HEK293 (cell line): ENCODE measurements around the gene PLAGL1.

Experiments used
- CTCF ChIA-PET: fragments of 350-600 bp; formaldehyde crosslinking; extraction: SDS; loops from one replicate; lab custom pipeline; 2021; ENCODE audit warnings: antibody characterized with exemption; lab: Yijun Ruan, JAX
- POLR2A ChIA-PET: fragments of 300-600 bp; formaldehyde crosslinking; extraction: SDS; loops from one replicate; lab custom pipeline; 2020; ENCODE audit warnings: antibody characterized with exemption, inconsistent platforms; lab: Yijun Ruan, JAX
- H3K27ac ChIP-seq: fragments of 200-500 bp; sonication (Bioruptor generic); 2 replicates; pipeline ENCODE4 v1.5.1; 2014; ENCODE audit warnings: low read depth, low read length, control low read depth, inconsistent platforms; ENCODE audit errors: extremely low read depth
- H3K36me3 ChIP-seq, 2 experiments: fragments of 200-500 bp in 1 of 2; sonication (Bioruptor generic) in 1 of 2; 1 replicate in 1 of 2; 2 replicates in 1 of 2; pipeline ENCODE4 v1.5.1; 2014 to 2017; ENCODE audit warnings: inconsistent platforms in 2 of 2, low read length in 2 of 2; ENCODE audit not compliant: control insufficient read depth in 2 of 2, insufficient read depth in 1 of 2
- H3K4me1 ChIP-seq: fragments of 200-500 bp; sonication (Bioruptor generic); 2 replicates; pipeline ENCODE4 v1.5.1; 2014; ENCODE audit warnings: mild to moderate bottlenecking, low read length, inconsistent platforms; ENCODE audit not compliant: control insufficient read depth, insufficient read depth
- H3K4me3 ChIP-seq: 2 replicates; pipeline ENCODE4 v1.5.1; 2011; ENCODE audit warnings: low read depth, mild to moderate bottlenecking, control low read depth, low read length, moderate library complexity
- H3K9me3 ChIP-seq: fragments of 200-500 bp; sonication (Bioruptor generic); 2 replicates; pipeline ENCODE4 v1.5.1; 2014; ENCODE audit warnings: low read depth, low read length, inconsistent platforms; ENCODE audit not compliant: control insufficient read depth, insufficient read depth
- ATF2 ChIP-seq: fragments of 450-650 bp; formaldehyde crosslinking; IDR thresholded peaks from 2 replicates; pipeline ENCODE4 v1.5.1; 2016; ENCODE audit warnings: missing biosample characterization, missing genetic modification characterization, low read depth
- KLF10 ChIP-seq: fragments of 450-650 bp; IDR thresholded peaks from 2 replicates; pipeline ENCODE4 v1.5.1; 2018; ENCODE audit warnings: missing biosample characterization, mild to moderate bottlenecking, missing genetic modification characterization
- KLF17 ChIP-seq: fragments of 450-650 bp; formaldehyde crosslinking; IDR thresholded peaks from 2 replicates; pipeline ENCODE4 v1.5.1; 2016; ENCODE audit warnings: missing biosample characterization, missing genetic modification characterization
- OSR2 ChIP-seq: fragments of 450-650 bp; formaldehyde crosslinking; IDR thresholded peaks from 2 replicates; pipeline ENCODE4 v1.5.1; 2016; ENCODE audit warnings: missing biosample characterization, missing genetic modification characterization
- SALL2 ChIP-seq: fragments of 450-650 bp; formaldehyde crosslinking; IDR thresholded peaks from 2 replicates; pipeline ENCODE4 v1.5.0; 2017; ENCODE audit warnings: missing biosample characterization, mild to moderate bottlenecking, missing genetic modification characterization, borderline replicate concordance
- TSHZ1 ChIP-seq: fragments of 450-650 bp; formaldehyde crosslinking; IDR thresholded peaks from 2 replicates; pipeline ENCODE4 v1.5.1; 2016; ENCODE audit warnings: missing biosample characterization, missing genetic modification characterization, borderline replicate concordance
- ZNF202 ChIP-seq: fragments of 450-650 bp; formaldehyde crosslinking; IDR thresholded peaks from 2 replicates; pipeline ENCODE4 v1.5.1; 2016; ENCODE audit warnings: missing biosample characterization, missing genetic modification characterization, borderline replicate concordance
- ZNF211 ChIP-seq: fragments of 450-650 bp; formaldehyde crosslinking; IDR thresholded peaks from 2 replicates; pipeline ENCODE4 v1.5.1; 2016; ENCODE audit warnings: low read depth, missing biosample characterization, missing genetic modification characterization
- ZNF221 ChIP-seq: fragments of 450-650 bp; formaldehyde crosslinking; IDR thresholded peaks from 2 replicates; pipeline ENCODE4 v1.5.1; 2017; ENCODE audit warnings: missing biosample characterization, missing genetic modification characterization, borderline replicate concordance
- ZNF23 ChIP-seq: fragments of 450-650 bp; formaldehyde crosslinking; IDR thresholded peaks from 2 replicates; pipeline ENCODE4 v1.5.1; 2016; ENCODE audit warnings: missing biosample characterization, missing genetic modification characterization, borderline replicate concordance
- ZNF26 ChIP-seq: fragments of 450-650 bp; formaldehyde crosslinking; IDR thresholded peaks from 2 replicates; pipeline ENCODE4 v1.5.1; 2016; ENCODE audit warnings: missing biosample characterization, missing genetic modification characterization
- ZNF354C ChIP-seq: fragments of 450-650 bp; formaldehyde crosslinking; IDR thresholded peaks from 2 replicates; pipeline ENCODE4 v1.5.1; 2016; ENCODE audit warnings: missing biosample characterization, missing genetic modification characterization, low read depth, borderline replicate concordance
- ZNF404 ChIP-seq: fragments of 450-650 bp; formaldehyde crosslinking; IDR thresholded peaks from 2 replicates; pipeline ENCODE4 v1.5.1; 2017; ENCODE audit warnings: missing biosample characterization, missing genetic modification characterization
- ZNF600 ChIP-seq: fragments of 450-650 bp; formaldehyde crosslinking; IDR thresholded peaks from 2 replicates; pipeline ENCODE4 v1.5.1; 2016; ENCODE audit warnings: missing biosample characterization, missing genetic modification characterization
- ZNF626 ChIP-seq: fragments of 450-650 bp; sonication (Bioruptor Pico); formaldehyde crosslinking; IDR thresholded peaks from 2 replicates; pipeline ENCODE4 v1.5.1; 2018; ENCODE audit warnings: missing biosample characterization, missing genetic modification characterization, inconsistent platforms
- ZNF639 ChIP-seq: fragments of 450-650 bp; formaldehyde crosslinking; IDR thresholded peaks from 2 replicates; pipeline ENCODE4 v1.5.1; 2016; ENCODE audit warnings: missing biosample characterization, missing genetic modification characterization
- ZNF660 ChIP-seq: fragments of 450-650 bp; IDR thresholded peaks from 2 replicates; pipeline ENCODE4 v1.5.1; 2018; ENCODE audit warnings: missing biosample characterization, mild to moderate bottlenecking, missing genetic modification characterization
- ZNF785 ChIP-seq: fragments of 450-650 bp; formaldehyde crosslinking; IDR thresholded peaks from 2 replicates; pipeline ENCODE4 v1.5.1; 2016; ENCODE audit warnings: missing biosample characterization, missing genetic modification characterization

Gene PLAGL1

GRCh38 chr6:144052488-144052887 lies 44.4 kb upstream of the PLAGL1 start:
- H3K4me3 ChIP-seq: no peak overlapping the region
- CTCF ChIA-PET: no interaction called here
- no peaks in the 10 kb centered on the region for H3K9me3 ChIP-seq
- H3K4me1 ChIP-seq: no peaks in the 10 kb centered on the region
- TF ChIP-seq ZNF600 (tag by site-specific recombination) (no peak), ATF2 (tag by site-specific recombination) (no peak), ZNF639 (tag by site-specific recombination) (no peak), SALL2 (tag by site-specific recombination) (no peak), ZNF211 (no peak), ZNF626 (tag by site-specific recombination) (no peak), KLF17 (tag by site-specific recombination) (no peak), ZNF202 (no peak), OSR2 (tag by site-specific recombination) (no peak), ZNF221 (tag by site-specific recombination) (no peak), ZNF660 (no peak), ZNF354C (no peak), ZNF785 (no peak)
- POLR2A ChIA-PET: no interaction called here
- H3K36me3 ChIP-seq: no peaks in the 10 kb centered on the region
- no peak overlapping the region for H3K27ac ChIP-seq

- POLR2A ChIA-PET: no interaction called here
- TF ChIP-seq ZNF23 (tag by site-specific recombination) (no peak), ZNF404 (no peak), ZNF600 (tag by site-specific recombination) (no peak), ZNF26 (tag by site-specific recombination) (no peak), KLF10 (no peak), TSHZ1 (no peak)
- TF ChIP-seq, all 188 proteins: peak for 0
- H3K4me1 ChIP-seq: no peaks in the 10 kb centered on the region
- H3K27ac ChIP-seq: no peak overlapping the region
- CTCF ChIA-PET: interaction anchor here (0.6 kb wide), 1 partner anchor 366 kb away, joined by 5 read pairs; no protein-coding TSS in a partner anchor
- H3K4me3 ChIP-seq: no peak overlapping the region
- no peaks in the 10 kb centered on the region for H3K36me3 ChIP-seq
- H3K9me3 ChIP-seq: no peaks in the 10 kb centered on the region
These were observed 41.3 kb upstream of the PLAGL1 start for GRCh38 chr6:144049386-144049785.
